ENCODE measurements around the gene ZNF496.
A peak's percentile ranks its signal among the peaks of the same experiment; 100 is the strongest.
"Not testable (repeated sequence)": the region's sequence is repeated elsewhere in the genome, so short reads cannot be mapped to it uniquely, and the experiment has no call there.

Gene ZNF496

DNA sequence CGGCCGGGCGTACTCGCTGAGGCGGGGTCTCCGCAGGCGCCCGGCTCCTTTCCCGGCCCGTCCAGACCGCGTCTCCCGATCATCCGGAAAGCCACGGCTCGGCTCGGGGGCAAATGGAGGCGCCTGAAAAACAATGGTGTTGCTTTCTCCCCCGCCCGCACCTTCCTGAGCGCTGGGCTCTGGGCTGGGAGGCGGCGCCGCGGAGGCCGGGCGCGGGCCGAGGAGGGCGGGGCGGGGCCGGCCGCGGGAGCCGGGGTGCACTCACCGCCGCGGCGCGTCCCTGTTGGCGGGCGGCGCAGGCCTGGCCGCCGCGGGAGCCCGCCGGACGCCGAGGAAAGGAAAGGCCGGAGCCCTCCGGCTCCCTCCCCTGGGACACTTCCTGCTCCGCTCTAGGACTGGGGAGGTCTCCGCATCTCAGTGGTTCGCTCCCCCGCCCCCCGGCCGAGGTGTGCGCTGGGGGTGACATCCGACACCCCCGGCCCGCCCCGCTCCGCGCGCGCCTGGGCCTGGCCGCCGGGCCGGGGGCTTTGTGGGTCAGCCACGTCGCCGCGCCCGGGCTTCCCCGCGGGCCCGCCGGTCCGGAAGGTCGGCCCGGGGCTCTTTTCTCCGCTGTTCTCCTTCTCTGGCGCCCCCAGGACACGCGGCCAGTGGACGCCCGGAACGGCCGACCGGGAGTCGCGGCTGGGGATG lies at the start of gene ZNF496:
TSS of gene ZNF496 (minus strand) at position 343 of the 690 bp plus-strand sequence. CDS start 2,289 bp downstream, outside the sequence.
- DNase-seq (ENCODE audit: low read depth in 2 of 2): peak; percentile 68

- no peak for DNase-seq (ENCODE audit: low read depth in 2 of 2)
Measured at GRCh38 chr1:247378334-247379073, 46.8 kb upstream of the ZNF496 start.

DNA sequence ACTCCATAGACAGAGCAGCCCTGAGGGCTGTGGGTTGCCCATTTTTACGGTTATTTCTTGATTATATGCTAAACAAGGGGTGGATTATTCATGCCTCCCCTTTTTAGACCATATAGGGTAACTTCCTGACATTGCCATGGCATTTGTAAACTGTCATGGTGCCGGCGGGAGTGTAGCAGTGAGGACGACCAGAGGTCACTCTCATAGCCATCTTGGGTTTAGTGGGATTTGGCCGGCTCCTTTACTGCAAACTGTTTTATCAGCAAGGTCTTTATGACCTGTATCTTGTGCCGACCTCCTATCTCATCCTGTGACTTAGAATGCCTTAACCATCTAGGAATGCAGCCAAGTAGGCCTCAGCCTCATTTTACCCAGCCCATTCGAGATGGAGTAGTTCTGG lies 46.0 kb upstream of the ZNF496 start:
- DNase-seq (ENCODE audit: low read depth in 2 of 2): not testable (repeated sequence)

DNA sequence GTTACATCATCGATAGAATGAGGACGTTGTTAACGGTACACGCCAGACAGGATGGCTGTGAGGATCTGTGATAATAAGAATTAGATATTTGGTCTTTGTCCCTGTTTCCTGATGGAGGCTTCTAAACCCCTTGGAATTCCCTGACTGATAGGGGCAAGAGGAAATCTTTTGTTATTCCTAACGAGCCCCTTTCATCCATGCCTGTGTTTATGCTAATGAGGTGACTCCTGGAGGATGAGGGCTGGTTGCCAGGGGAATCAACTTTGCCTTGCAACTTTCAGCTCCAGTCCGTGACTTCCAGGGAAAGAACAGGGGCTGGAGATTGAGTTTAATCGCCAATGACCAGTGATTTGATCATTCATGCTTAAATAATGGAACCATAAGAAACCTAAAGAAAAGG lies 45.0 kb upstream of the ZNF496 start:
- no peak for DNase-seq (ENCODE audit: low read depth in 2 of 2)

- no peak for DNase-seq (ENCODE audit: low read depth in 2 of 2)
Measured at GRCh38 chr1:247375747-247376146, 44.1 kb upstream of the ZNF496 start.

- not testable (repeated sequence) for DNase-seq (ENCODE audit: low read depth in 2 of 2)
Measured at GRCh38 chr1:247374651-247375334, 43.1 kb upstream of the ZNF496 start.

- DNase-seq (ENCODE audit: low read depth in 2 of 2): no peak
Measured at GRCh38 chr1:247373721-247374141, 42.1 kb upstream of the ZNF496 start.

DNA sequence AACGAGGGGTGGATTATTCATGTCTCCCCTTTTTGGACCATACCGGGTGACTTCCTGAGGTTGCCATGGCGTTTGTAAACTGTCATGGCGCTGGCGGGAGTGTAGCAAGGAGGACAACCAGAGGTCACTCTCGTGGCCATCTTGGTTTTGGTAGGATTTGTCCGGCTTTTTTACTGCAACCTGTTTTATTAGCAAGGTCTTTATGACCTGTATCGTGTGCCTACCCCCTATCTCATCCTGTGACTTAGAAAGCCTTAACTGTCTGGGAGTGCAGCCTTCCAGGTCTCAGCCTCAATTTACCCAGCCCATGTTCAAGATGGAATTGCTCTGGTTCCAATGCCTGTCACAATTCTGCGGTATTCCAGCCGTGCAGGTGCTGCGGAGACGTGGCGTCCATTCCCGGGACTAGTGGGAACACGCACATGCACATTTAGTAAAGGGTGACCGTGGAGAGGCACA lies 40.2 kb upstream of the ZNF496 start:
- no peak for DNase-seq (ENCODE audit: low read depth in 2 of 2)

GRCh38 chr1:247370786-247371732 lies 39.4 kb upstream of the ZNF496 start:
- no peak for DNase-seq (ENCODE audit: low read depth in 2 of 2)

GRCh38 chr1:247368490-247369145 lies 37.0 kb upstream of the ZNF496 start:
- DNase-seq (ENCODE audit: low read depth in 2 of 2): no peak

DNA sequence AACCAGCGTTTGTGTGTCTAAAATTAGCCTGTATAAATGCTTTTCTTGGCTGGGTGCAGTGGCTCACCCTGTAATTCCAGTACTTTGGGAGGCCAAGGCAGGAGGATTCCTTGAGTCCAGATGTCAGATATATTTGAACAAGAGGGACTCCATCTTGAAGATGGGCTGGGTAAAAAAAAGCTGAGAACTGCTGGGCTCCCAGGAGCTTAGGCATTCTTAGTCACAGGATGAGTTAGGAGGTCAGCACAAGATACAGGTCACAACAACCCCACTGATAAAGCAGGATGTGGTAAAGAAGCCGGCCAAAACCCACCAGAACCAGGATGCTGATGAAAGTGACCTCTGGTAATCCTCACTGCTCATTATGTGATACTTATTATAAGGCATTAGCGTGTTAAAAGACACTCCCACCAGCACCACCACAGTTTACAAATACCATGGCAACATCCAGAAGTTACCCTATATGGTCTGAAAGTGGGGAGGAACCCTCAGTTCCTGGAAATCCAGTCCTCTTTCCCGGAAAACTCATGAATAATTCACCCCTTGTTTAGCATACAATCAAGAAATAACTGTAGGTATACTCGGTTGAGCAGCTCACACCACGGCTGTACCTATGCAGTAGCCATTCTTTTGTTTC lies 36.2 kb upstream of the ZNF496 start:
- no peak for DNase-seq (ENCODE audit: low read depth in 2 of 2)

- no peak for DNase-seq (ENCODE audit: low read depth in 2 of 2)
Measured at GRCh38 chr1:247366926-247367645, 35.4 kb upstream of the ZNF496 start.

DNA sequence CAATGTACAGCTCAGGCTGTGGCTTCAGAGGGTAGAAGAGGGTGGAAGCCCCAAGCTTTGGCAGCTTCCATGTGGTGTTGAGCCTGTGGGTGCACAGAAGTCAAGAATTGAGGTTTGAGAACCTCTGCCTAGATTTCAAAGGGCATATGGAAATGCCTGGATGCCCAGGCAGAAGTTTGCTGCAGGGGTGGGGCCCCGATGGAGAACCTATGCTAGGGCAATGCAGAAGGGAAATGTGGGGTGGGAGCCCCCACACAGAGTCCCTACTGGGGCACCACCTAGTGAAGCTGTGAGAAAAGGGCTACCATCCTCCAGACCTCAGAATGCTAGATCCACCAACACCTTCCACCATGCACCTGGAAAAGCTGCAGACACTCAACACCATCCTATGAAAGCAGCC lies 34.7 kb upstream of the ZNF496 start:
- DNase-seq (ENCODE audit: low read depth in 2 of 2): not testable (repeated sequence)

DNA sequence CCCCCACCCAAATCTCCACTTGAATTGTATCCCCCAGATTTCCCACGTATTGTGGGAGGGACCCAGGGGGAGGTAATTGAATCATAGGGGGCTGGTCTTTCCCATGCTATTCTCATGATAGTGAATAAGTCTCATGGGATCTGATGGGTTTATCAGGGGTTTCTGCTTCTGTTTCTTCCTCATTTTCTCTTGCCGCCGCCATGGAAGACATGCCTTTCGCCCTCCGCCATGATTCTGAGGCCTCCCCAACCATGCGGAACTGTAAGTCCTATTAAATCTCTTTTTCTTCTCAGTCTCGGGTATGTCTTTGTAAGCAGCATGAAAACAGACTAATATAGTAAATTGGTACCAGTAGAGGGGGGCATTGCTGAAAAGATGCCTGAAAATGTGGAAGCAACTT lies 33.4 kb upstream of the ZNF496 start:
- DNase-seq (ENCODE audit: low read depth in 2 of 2): no peak

- DNase-seq (ENCODE audit: low read depth in 2 of 2): not testable (repeated sequence)
Measured at GRCh38 chr1:247363000-247363399, 31.3 kb upstream of the ZNF496 start.

GRCh38 chr1:247362153-247362552 lies 30.5 kb upstream of the ZNF496 start:
- DNase-seq (ENCODE audit: low read depth in 2 of 2): no peak

GRCh38 chr1:247360991-247361731 lies 29.5 kb upstream of the ZNF496 start:
- no peak for DNase-seq (ENCODE audit: low read depth in 2 of 2)

DNA sequence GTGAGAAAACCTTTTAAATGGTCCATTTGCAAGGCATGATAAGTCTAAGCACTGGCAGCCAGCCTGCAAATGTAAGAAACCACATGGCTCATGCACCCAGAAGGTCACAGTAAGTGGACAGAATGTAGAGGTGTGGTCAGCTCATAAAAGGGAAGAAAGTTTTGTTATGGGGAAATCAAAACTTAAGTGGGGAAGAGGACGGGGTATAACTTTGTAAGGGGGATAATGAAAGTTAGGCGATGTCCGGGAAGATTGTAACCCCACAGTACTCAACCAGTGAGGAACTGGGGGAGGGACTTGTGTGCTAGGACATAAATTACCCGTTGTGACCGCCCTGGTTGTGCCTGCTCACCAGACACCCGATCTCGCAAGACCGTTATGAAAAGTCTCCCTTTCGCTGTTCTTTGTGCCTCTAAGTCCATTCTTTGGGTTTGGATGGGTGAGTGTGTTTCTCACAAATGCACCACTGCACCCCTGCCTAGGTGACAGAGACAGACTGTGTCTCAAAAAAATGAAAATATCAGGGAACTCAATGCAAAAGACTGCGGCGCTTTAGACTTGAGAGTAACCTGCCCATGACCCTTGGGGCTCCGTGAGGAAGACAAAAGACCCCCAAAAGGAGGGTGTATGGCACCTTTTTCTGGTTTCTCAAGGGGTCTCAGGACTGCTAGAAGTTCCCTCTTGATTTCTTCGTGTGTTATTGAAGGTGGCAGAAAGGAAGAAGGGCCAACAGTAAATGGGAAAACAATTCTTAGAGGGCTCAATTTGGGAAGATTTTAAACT lies 28.6 kb upstream of the ZNF496 start:
- DNase-seq (ENCODE audit: low read depth in 2 of 2): no peak

Measured in fibroblast of skin of left biceps (primary cell).